ENCODE measurements around the gene CCER1. TPM values are rescaled to one million over a fixed set of nuclear protein-coding genes. Genes with fewer than 3 reads are reported as not detected.

Gene CCER1
- total and polyA plus RNA-seq, 2 donors (not counting 1 experiment from before 2014, with no cell fraction given) = not detected

- TF ChIP-seq EZH2 (IDR thresholded peaks at IDR 0.05; ENCODE audit: low read length, missing control alignments) = no peak
- no peak for TF ChIP-seq CTCF (conservative IDR thresholded peaks at IDR 0.05 in 1 of 2, IDR thresholded peaks at IDR 0.05 in 1 of 2; ENCODE audit: low read depth in 1 of 2, low read length in 2 of 2)
- Histone ChIP-seq H3K79me2 (ENCODE audit: control insufficient read depth, insufficient read depth, low read length) (no peaks in the 10 kb centered on the region), H3K9me3 (ENCODE audit: control insufficient read depth, insufficient read depth, low read depth, low read length) (no peaks in the 10 kb centered on the region), H3K27ac (ENCODE audit: insufficient read depth, low read length) (no peak overlapping the region), H3K36me3 (ENCODE audit: control insufficient read depth, insufficient read depth, low read length) (no peaks in the 10 kb centered on the region), H3K9ac (ENCODE audit: insufficient read depth, low read length) (no peak overlapping the region), H2AFZ (ENCODE audit: low read length) (no peak overlapping the region), H3K4me1 (ENCODE audit: control insufficient read depth, extremely low read depth, insufficient read depth, low read length) (peaks cover 4% of the 10 kb centered on the region), H3K4me3 (replicated peaks in 1 of 4; ENCODE audit: control extremely low read depth in 1 of 4, insufficient read depth in 1 of 4, low read depth in 3 of 4, low read length in 4 of 4) (no peak overlapping the region), H3K27me3 (ENCODE audit: control insufficient read depth, insufficient read depth, low read length) (no peaks in the 10 kb centered on the region), H3K4me2 (ENCODE audit: extremely low read depth, insufficient read depth, low read length) (no peak overlapping the region), H4K20me1 (ENCODE audit: control insufficient read depth, extremely low read depth, insufficient read depth, low read length) (no peaks in the 10 kb centered on the region)
- DNase-seq (ENCODE audit: low read depth in 2 of 2) = peak in 1 of 2 donors; percentile 73
Measured at GRCh38 chr12:90974286-90974685, 19.3 kb upstream of the CCER1 start.

GRCh38 chr12:90972226-90972625 lies 17.2 kb upstream of the CCER1 start:
- TF ChIP-seq CTCF (conservative IDR thresholded peaks at IDR 0.05 in 1 of 2, IDR thresholded peaks at IDR 0.05 in 1 of 2; ENCODE audit: low read depth in 1 of 2, low read length in 2 of 2) (no peak), EZH2 (IDR thresholded peaks at IDR 0.05; ENCODE audit: low read length, missing control alignments) (no peak)
- H3K79me2 ChIP-seq (ENCODE audit: control insufficient read depth, insufficient read depth, low read length) = no peaks in the 10 kb centered on the region
- no peak overlapping the region for H3K4me3 ChIP-seq (replicated peaks in 1 of 4; ENCODE audit: control extremely low read depth in 1 of 4, insufficient read depth in 1 of 4, low read depth in 3 of 4, low read length in 4 of 4)
- no peaks in the 10 kb centered on the region for H3K27me3 ChIP-seq (ENCODE audit: control insufficient read depth, insufficient read depth, low read length)
- H3K36me3 ChIP-seq (ENCODE audit: control insufficient read depth, insufficient read depth, low read length) = no peaks in the 10 kb centered on the region
- H4K20me1 ChIP-seq (ENCODE audit: control insufficient read depth, extremely low read depth, insufficient read depth, low read length) = no peaks in the 10 kb centered on the region
- DNase-seq (ENCODE audit: low read depth in 2 of 2) = no peak
- peaks cover 3% of the 10 kb centered on the region for H3K4me1 ChIP-seq (ENCODE audit: control insufficient read depth, extremely low read depth, insufficient read depth, low read length)
- H3K9me3 ChIP-seq (ENCODE audit: control insufficient read depth, insufficient read depth, low read depth, low read length) = no peaks in the 10 kb centered on the region
- no peak overlapping the region for H3K27ac ChIP-seq (ENCODE audit: insufficient read depth, low read length)
- H2AFZ ChIP-seq (ENCODE audit: low read length) = no peak overlapping the region
- H3K4me2 ChIP-seq (ENCODE audit: extremely low read depth, insufficient read depth, low read length) = no peak overlapping the region
- no peak overlapping the region for H3K9ac ChIP-seq (ENCODE audit: insufficient read depth, low read length)

DNA sequence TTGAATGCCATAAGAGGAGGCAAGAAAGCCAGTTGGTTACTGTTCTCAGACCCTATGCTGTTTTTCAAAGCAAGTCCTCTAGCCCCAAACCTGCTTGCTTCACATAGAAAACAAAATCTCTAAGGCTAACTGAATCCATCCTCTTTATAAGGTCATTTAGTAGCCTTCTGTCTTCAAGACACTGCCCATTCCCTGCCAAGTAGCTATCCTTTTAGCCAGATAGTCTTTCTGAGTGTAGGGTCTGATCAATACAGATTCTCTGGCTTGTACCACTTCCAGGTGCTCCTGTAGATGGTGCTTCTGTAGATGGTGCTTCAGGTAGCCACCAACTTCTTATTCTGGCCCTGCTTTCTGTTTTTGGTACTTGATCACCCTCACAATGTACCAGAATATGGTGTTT lies 15.9 kb upstream of the CCER1 start:
- no peaks in the 10 kb centered on the region for H3K79me2 ChIP-seq (ENCODE audit: control insufficient read depth, insufficient read depth, low read length)
- no peak overlapping the region for H2AFZ ChIP-seq (ENCODE audit: low read length)
- no peaks in the 10 kb centered on the region for H3K27me3 ChIP-seq (ENCODE audit: control insufficient read depth, insufficient read depth, low read length)
- H4K20me1 ChIP-seq (ENCODE audit: control insufficient read depth, extremely low read depth, insufficient read depth, low read length) = no peaks in the 10 kb centered on the region
- no peak overlapping the region for H3K4me3 ChIP-seq (replicated peaks in 1 of 4; ENCODE audit: control extremely low read depth in 1 of 4, insufficient read depth in 1 of 4, low read depth in 3 of 4, low read length in 4 of 4)
- no peak overlapping the region for H3K4me2 ChIP-seq (ENCODE audit: extremely low read depth, insufficient read depth, low read length)
- no peaks in the 10 kb centered on the region for H3K36me3 ChIP-seq (ENCODE audit: control insufficient read depth, insufficient read depth, low read length)
- TF ChIP-seq EZH2 (IDR thresholded peaks at IDR 0.05; ENCODE audit: low read length, missing control alignments) (no peak), CTCF (conservative IDR thresholded peaks at IDR 0.05 in 1 of 2, IDR thresholded peaks at IDR 0.05 in 1 of 2; ENCODE audit: low read depth in 1 of 2, low read length in 2 of 2) (no peak)
- no peak for DNase-seq (ENCODE audit: low read depth in 2 of 2)
- no peak overlapping the region for H3K27ac ChIP-seq (ENCODE audit: insufficient read depth, low read length)
- H3K9ac ChIP-seq (ENCODE audit: insufficient read depth, low read length) = no peak overlapping the region
- no peaks in the 10 kb centered on the region for H3K9me3 ChIP-seq (ENCODE audit: control insufficient read depth, insufficient read depth, low read depth, low read length)
- H3K4me1 ChIP-seq (ENCODE audit: control insufficient read depth, extremely low read depth, insufficient read depth, low read length) = peaks cover 3% of the 10 kb centered on the region

All from fibroblast of lung (primary cell).